Measurements from ENCODE around the gene CPNE5.

CPNE5 gene

DNA sequence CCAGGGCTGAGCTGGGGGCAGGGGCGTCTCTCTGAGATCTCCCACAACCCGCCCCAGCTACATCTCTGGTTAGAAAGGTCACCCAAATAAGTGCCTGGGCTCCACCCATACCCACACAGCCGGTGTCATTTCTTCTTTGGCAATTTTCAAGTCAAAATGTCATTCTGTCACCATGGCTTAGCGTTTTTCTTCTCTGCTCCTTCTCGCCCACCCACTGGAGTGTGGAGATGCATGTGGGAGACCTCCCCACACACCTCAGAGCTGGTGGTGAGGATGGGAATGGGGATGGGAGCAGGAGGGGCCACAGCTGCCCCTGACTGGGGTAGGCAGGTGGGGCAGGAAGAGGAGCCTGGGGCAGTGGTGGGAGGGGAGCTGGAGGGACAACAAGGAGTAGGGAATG lies 63.1 kb downstream of the CPNE5 start:
- TF ChIP-seq EP300 (IDR thresholded peaks at IDR 0.05; ENCODE audit: borderline replicate concordance) = no peak
- TF ChIP-seq YY1 (IDR thresholded peaks at IDR 0.05; ENCODE audit: low read depth) = no peak
- TF ChIP-seq CEBPB (IDR thresholded peaks at IDR 0.05) = no peak
- TF ChIP-seq REST (IDR thresholded peaks at IDR 0.05; ENCODE audit: low read depth) = no peak
- TF ChIP-seq NFIC (IDR thresholded peaks at IDR 0.05) = no peak

DNA sequence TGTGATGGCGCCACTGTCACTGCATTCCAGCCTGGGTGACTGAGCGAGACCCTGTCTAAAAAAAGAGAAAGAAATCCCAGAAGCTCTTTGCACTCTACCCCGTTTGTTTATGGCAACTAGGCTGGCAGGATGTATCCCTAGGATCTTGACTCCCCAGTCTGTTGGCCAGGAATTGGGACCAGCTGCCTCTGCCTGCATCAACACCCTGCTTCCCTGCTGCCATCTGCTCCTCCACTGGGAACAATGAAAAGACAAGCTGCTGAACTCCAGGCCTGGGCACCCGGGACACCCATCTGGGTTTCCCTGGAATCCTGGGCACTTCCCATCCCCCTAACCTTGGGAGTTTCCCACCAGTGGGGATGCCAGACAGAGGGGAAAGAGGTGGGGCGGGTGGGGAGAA lies 64.9 kb downstream of the CPNE5 start:
- TF ChIP-seq CEBPB (IDR thresholded peaks at IDR 0.05) (no peak), USF1 (IDR thresholded peaks at IDR 0.05) (no peak), TEAD4 (IDR thresholded peaks at IDR 0.05) (no peak), FOXM1 (IDR thresholded peaks at IDR 0.05; ENCODE audit: borderline replicate concordance, low read depth) (no peak), CREB1 (IDR thresholded peaks at IDR 0.05; ENCODE audit: low read depth) (no peak), NFIC (IDR thresholded peaks at IDR 0.05) (no peak), TCF12 (IDR thresholded peaks at IDR 0.05; ENCODE audit: low read depth) (no peak), ZBTB7A (IDR thresholded peaks at IDR 0.05; ENCODE audit: low read depth) (no peak), TAF1 (IDR thresholded peaks at IDR 0.05; ENCODE audit: low read depth) (no peak), EGR1 (IDR thresholded peaks at IDR 0.05) (no peak), YY1 (IDR thresholded peaks at IDR 0.05; ENCODE audit: low read depth) (no peak)
- TF ChIP-seq, protein P1, sequence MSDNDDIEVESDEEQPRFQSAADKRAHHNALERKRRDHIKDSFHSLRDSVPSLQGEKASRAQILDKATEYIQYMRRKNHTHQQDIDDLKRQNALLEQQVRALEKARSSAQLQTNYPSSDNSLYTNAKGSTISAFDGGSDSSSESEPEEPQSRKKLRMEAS (IDR thresholded peaks at IDR 0.05) = no peak

GRCh38 chr6:36772397-36772796 lies 66.8 kb downstream of the CPNE5 start:
- TF ChIP-seq YY1 (IDR thresholded peaks at IDR 0.05; ENCODE audit: low read depth) = no peak
- no peak for TF ChIP-seq NFIC (IDR thresholded peaks at IDR 0.05)
- no peak for TF ChIP-seq ZBTB7A (IDR thresholded peaks at IDR 0.05; ENCODE audit: low read depth)

GRCh38 chr6:36771145-36771544 lies 68.1 kb downstream of the CPNE5 start:
- no peak for TF ChIP-seq EGR1 (IDR thresholded peaks at IDR 0.05)
- no peak for TF ChIP-seq TAF1 (IDR thresholded peaks at IDR 0.05; ENCODE audit: low read depth)
- TF ChIP-seq CREB1 (IDR thresholded peaks at IDR 0.05; ENCODE audit: low read depth) = no peak
- no peak for TF ChIP-seq TEAD4 (IDR thresholded peaks at IDR 0.05)
- TF ChIP-seq FOXM1 (IDR thresholded peaks at IDR 0.05; ENCODE audit: borderline replicate concordance, low read depth) = no peak

DNA sequence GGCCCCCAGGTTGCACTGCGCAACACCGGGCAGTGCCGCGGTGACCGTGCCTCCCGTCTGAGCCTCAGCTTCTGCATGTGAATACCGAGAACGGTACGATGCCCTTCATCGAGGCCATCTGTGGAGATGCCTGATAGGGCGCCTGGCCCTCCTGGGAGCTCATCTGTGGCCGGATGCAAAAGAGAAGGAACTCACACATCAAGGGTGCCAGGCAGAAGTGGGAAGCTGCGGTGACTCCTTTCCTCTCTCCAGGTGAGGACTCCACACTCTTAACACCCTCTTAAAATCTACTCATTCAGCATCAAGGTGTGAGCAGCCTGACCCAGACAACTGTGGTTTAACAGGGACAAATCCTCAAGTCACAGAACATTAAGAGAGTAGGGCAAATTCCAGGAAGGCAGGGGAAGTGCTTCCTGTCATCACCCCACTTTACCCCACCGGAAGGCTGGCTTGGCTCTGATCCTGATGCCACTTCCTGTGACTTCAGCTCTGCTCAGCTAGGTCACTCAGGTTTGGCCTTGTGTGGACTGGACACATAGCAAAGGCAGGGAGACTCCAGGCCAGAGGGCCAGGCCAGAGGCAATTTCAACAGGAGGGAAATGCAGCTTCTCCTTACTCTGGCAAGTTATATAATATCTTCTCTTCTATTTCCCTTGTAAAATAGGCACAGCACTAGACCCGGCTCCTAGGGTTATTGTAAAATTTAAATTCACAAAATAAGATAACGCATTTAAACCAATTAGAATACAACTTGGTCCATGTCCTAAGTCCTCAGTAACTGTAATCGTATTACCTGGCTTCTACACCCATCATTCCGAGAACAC lies 69.4 kb downstream of the CPNE5 start:
- TF ChIP-seq EP300 (IDR thresholded peaks at IDR 0.05; ENCODE audit: borderline replicate concordance) = no peak
- TF ChIP-seq EGR1 (IDR thresholded peaks at IDR 0.05) = no peak
- TF ChIP-seq TEAD4 (IDR thresholded peaks at IDR 0.05) = no peak
- no peak for TF ChIP-seq USF1 (IDR thresholded peaks at IDR 0.05)
- no peak for TF ChIP-seq FOXM1 (IDR thresholded peaks at IDR 0.05; ENCODE audit: borderline replicate concordance, low read depth)
- TF ChIP-seq NFIC (IDR thresholded peaks at IDR 0.05) = no peak
- TF ChIP-seq, protein P1 (IDR thresholded peaks at IDR 0.05) = no peak
- TF ChIP-seq YY1 (IDR thresholded peaks at IDR 0.05; ENCODE audit: low read depth) = no peak
- TF ChIP-seq RAD21 (IDR thresholded peaks at IDR 0.05; ENCODE audit: low read depth) = no peak
- TF ChIP-seq REST (IDR thresholded peaks at IDR 0.05; ENCODE audit: low read depth) = no peak
- TF ChIP-seq TAF1 (IDR thresholded peaks at IDR 0.05; ENCODE audit: low read depth) = no peak
- no peak for TF ChIP-seq CEBPB (IDR thresholded peaks at IDR 0.05)
- TF ChIP-seq ZBTB7A (IDR thresholded peaks at IDR 0.05; ENCODE audit: low read depth) = no peak
- no peak for TF ChIP-seq TCF12 (IDR thresholded peaks at IDR 0.05; ENCODE audit: low read depth)
- TF ChIP-seq CREB1 (IDR thresholded peaks at IDR 0.05; ENCODE audit: low read depth) = no peak

DNA sequence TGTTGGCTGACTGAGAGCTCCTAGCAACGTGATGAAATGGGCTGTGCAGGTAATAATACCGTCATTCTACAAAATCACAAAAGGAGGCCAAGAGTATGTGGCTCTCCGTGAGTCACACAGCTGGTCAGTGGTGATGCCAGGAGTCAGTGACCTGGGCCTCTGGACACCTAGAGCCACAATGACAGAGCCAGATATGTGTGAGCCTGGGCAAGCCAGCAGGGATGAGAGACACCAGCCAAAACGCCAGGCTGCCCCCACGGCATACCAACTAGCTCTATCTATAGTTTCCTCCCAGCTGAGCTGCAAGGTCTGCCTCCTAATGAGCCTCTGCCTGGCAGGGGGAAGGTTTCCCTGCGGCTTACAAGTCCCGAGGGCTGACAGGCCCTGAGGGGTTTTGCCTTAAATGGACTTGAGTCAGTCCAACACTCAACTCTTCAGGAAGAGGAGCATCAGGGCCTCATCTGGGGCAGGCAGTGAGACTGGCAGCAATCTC lies 70.0 kb downstream of the CPNE5 start:
- TF ChIP-seq TAF1 (IDR thresholded peaks at IDR 0.05; ENCODE audit: low read depth) = no peak
- TF ChIP-seq CEBPB (IDR thresholded peaks at IDR 0.05) = no peak
- TF ChIP-seq TCF12 (IDR thresholded peaks at IDR 0.05; ENCODE audit: low read depth) = no peak
- TF ChIP-seq ZBTB7A (IDR thresholded peaks at IDR 0.05; ENCODE audit: low read depth) = no peak
- no peak for TF ChIP-seq RAD21 (IDR thresholded peaks at IDR 0.05; ENCODE audit: low read depth)
- no peak for TF ChIP-seq USF1 (IDR thresholded peaks at IDR 0.05)
- TF ChIP-seq NFIC (IDR thresholded peaks at IDR 0.05) = no peak
- no peak for TF ChIP-seq YY1 (IDR thresholded peaks at IDR 0.05; ENCODE audit: low read depth)
